Measurements from ENCODE around the gene JAKMIP1. TPM values are rescaled to one million over a fixed set of nuclear protein-coding genes. Genes with fewer than 3 reads are reported as not detected.

JAKMIP1 gene
- 0.12 TPM in 1 of 2 replicates, not detected in the other for total RNA-seq

DNA sequence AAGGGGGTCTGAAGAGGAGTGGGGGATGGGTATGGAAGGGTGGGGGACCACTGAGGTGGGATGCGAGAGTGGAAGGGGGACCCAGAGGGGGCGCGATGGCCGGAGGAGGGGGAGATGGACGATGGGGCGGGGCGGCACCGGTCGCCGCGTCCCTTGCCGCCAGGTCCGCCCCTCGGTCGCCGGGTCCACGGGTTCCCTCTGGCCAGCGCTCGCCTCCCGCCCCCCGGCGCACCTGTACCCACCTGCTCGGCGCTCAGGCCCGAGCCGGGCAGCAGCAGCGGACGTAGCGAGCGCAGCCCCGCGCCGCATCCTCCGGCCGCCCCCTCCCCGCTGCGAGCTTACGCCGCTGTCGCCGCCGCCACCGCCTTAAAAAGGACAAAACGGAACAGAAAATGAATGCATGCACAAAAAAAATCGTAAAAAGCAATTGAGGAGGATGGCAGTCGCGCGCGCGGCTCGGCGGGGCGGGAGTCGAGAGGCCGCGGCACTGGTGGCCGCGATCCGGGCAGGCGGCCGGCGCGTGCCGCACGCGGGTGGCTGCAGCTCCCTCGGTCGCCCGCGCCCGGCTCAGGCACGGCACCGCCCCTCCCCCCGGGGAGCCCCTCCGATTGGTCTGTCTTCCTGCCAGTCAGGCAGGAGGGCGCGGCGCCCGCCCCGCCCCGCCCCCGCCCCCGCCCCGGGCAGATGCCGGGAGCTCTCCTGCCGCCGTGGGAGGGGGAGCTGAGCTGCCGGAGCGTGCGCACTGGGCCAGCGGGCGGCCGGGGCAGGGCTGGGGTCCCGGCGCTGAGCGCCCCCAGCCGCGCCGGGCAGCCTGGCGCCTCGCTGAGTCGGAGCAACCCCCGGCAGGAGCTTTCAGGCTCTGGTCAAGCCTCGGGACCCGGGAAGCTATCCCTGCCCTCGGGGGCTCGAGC lies at the start of gene JAKMIP1:
Gene JAKMIP1 (minus strand): TSS at position 539 of the 911 bp plus-strand sequence. CDS start 87,699 bp downstream, outside the sequence.

DNA sequence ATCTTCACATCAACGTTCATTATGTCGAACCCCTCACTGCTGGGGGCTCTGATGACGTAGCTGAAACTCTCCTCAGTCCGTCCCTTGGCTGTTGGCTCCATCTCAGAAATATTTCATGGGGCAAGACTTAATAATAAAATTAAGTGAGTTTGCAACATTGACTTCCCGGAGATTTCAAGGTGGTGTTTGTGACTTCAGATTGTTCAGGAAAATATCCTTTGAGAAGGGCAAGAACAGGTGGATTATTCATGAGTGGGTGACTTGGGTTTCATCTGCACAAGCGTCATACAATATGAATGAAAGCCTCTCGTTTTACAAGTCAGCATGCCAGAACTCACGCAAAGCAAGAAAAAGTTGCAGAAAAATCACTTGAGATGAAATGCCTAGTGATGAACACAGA lies 182.0 kb downstream of the JAKMIP1 start, which contains the start of gene C4orf50:
Gene C4orf50 (minus strand): TSS at position 101 of the 400 bp plus-strand sequence.

Other genes with a start within 250 kb of the JAKMIP1 start
- gene C4orf50, start 182.1 kb downstream of the JAKMIP1 start, total RNA-seq, result not detected in 2 replicates
- gene WFS1, start 69.3 kb upstream of the JAKMIP1 start, total RNA-seq, result 19.3 and 38.5 TPM in 2 replicates